ENCODE results near the gene THSD7A. TPM values are rescaled to one million over a fixed set of nuclear protein-coding genes. Genes with fewer than 3 reads are reported as not detected.

The THSD7A gene
- total and polyA plus RNA-seq, 9 of the 15 experiments (the other 6 are each of a cell fraction or from before 2014, with no cell fraction given), result 0.01 to 0.02 TPM; not detected in 7

- POLR2A ChIA-PET, result no interaction called here
- DNase-seq (ENCODE audit: extremely low read depth in 1 of 4, low spot score in 3 of 4) (no peak), FAIRE-seq (no peak), ATAC-seq (no peak)
- no peaks in the 10 kb centered on the region for H3K4me1 ChIP-seq (replicated peaks in 1 of 2; ENCODE audit: control insufficient read depth in 2 of 2, insufficient read depth in 2 of 2, low read length in 2 of 2)
- H4K20me1 ChIP-seq (replicated peaks; ENCODE audit: control insufficient read depth, insufficient read depth, low read length), result no peaks in the 10 kb centered on the region
- H3K36me3 ChIP-seq (ENCODE audit: control insufficient read depth, insufficient read depth, low read length), result no peaks in the 10 kb centered on the region
- H3K79me2 ChIP-seq (ENCODE audit: control insufficient read depth, insufficient read depth, low read length), result no peaks in the 10 kb centered on the region
- H3K27me3 ChIP-seq (ENCODE audit: control insufficient read depth in 2 of 2, insufficient read depth in 2 of 2, low read length in 2 of 2), result no peaks in the 10 kb centered on the region
- H3K9ac ChIP-seq (ENCODE audit: insufficient read depth in 1 of 2, low read depth in 2 of 2, low read length in 2 of 2), result no peak overlapping the region
- CTCF ChIA-PET (ENCODE audit: low intra/inter-chr PET ratio), result no interaction called here
- H3K27ac ChIP-seq (ENCODE audit: extremely low read depth, low read depth, low read length), result no peak overlapping the region
- no TSS peak for BruUV-seq (replicated peaks)
- in situ Hi-C loops (cut with MboI), result loop anchor here (25.0 kb wide), 1 partner anchor 1084 kb away; no protein-coding TSS in a partner anchor
- H2AFZ ChIP-seq (ENCODE audit: low read depth, low read length), result no peak overlapping the region
- 0% methylated on average over 1 of the region's 1 CpG for WGBS (ENCODE audit: insufficient coverage, low coverage, missing lambda C conversion rate)
- intact Hi-C loops (cut with micrococcal nuclease), result no loop called here
- H3K4me2 ChIP-seq (ENCODE audit: insufficient read depth, low read length), result no peak overlapping the region
- no peak overlapping the region for H3K4me3 ChIP-seq
- no peaks in the 10 kb centered on the region for H3K9me3 ChIP-seq (replicated peaks; ENCODE audit: control insufficient read depth, insufficient read depth, low read depth, low read length)
- no peaks in the 10 kb centered on the region for H3K9me1 ChIP-seq (ENCODE audit: control insufficient read depth, insufficient read depth, low read length)
- TF ChIP-seq PATZ1 (CRISPR knock-in tag; IDR thresholded peaks at IDR 0.05; ENCODE audit: borderline replicate concordance) (no peak), POLR2AphosphoS5 (IDR thresholded peaks at IDR 0.05; ENCODE audit: control insufficient read depth, insufficient read depth, low read depth, low read length) (no peak), USF1 (CRISPR knock-in tag; IDR thresholded peaks at IDR 0.05) (no peak), MXI1 (IDR thresholded peaks at IDR 0.05; ENCODE audit: low read depth, low read length) (no peak), GATA2 (CRISPR knock-in tag; IDR thresholded peaks at IDR 0.05) (no peak)
- TF ChIP-seq, protein P1, sequence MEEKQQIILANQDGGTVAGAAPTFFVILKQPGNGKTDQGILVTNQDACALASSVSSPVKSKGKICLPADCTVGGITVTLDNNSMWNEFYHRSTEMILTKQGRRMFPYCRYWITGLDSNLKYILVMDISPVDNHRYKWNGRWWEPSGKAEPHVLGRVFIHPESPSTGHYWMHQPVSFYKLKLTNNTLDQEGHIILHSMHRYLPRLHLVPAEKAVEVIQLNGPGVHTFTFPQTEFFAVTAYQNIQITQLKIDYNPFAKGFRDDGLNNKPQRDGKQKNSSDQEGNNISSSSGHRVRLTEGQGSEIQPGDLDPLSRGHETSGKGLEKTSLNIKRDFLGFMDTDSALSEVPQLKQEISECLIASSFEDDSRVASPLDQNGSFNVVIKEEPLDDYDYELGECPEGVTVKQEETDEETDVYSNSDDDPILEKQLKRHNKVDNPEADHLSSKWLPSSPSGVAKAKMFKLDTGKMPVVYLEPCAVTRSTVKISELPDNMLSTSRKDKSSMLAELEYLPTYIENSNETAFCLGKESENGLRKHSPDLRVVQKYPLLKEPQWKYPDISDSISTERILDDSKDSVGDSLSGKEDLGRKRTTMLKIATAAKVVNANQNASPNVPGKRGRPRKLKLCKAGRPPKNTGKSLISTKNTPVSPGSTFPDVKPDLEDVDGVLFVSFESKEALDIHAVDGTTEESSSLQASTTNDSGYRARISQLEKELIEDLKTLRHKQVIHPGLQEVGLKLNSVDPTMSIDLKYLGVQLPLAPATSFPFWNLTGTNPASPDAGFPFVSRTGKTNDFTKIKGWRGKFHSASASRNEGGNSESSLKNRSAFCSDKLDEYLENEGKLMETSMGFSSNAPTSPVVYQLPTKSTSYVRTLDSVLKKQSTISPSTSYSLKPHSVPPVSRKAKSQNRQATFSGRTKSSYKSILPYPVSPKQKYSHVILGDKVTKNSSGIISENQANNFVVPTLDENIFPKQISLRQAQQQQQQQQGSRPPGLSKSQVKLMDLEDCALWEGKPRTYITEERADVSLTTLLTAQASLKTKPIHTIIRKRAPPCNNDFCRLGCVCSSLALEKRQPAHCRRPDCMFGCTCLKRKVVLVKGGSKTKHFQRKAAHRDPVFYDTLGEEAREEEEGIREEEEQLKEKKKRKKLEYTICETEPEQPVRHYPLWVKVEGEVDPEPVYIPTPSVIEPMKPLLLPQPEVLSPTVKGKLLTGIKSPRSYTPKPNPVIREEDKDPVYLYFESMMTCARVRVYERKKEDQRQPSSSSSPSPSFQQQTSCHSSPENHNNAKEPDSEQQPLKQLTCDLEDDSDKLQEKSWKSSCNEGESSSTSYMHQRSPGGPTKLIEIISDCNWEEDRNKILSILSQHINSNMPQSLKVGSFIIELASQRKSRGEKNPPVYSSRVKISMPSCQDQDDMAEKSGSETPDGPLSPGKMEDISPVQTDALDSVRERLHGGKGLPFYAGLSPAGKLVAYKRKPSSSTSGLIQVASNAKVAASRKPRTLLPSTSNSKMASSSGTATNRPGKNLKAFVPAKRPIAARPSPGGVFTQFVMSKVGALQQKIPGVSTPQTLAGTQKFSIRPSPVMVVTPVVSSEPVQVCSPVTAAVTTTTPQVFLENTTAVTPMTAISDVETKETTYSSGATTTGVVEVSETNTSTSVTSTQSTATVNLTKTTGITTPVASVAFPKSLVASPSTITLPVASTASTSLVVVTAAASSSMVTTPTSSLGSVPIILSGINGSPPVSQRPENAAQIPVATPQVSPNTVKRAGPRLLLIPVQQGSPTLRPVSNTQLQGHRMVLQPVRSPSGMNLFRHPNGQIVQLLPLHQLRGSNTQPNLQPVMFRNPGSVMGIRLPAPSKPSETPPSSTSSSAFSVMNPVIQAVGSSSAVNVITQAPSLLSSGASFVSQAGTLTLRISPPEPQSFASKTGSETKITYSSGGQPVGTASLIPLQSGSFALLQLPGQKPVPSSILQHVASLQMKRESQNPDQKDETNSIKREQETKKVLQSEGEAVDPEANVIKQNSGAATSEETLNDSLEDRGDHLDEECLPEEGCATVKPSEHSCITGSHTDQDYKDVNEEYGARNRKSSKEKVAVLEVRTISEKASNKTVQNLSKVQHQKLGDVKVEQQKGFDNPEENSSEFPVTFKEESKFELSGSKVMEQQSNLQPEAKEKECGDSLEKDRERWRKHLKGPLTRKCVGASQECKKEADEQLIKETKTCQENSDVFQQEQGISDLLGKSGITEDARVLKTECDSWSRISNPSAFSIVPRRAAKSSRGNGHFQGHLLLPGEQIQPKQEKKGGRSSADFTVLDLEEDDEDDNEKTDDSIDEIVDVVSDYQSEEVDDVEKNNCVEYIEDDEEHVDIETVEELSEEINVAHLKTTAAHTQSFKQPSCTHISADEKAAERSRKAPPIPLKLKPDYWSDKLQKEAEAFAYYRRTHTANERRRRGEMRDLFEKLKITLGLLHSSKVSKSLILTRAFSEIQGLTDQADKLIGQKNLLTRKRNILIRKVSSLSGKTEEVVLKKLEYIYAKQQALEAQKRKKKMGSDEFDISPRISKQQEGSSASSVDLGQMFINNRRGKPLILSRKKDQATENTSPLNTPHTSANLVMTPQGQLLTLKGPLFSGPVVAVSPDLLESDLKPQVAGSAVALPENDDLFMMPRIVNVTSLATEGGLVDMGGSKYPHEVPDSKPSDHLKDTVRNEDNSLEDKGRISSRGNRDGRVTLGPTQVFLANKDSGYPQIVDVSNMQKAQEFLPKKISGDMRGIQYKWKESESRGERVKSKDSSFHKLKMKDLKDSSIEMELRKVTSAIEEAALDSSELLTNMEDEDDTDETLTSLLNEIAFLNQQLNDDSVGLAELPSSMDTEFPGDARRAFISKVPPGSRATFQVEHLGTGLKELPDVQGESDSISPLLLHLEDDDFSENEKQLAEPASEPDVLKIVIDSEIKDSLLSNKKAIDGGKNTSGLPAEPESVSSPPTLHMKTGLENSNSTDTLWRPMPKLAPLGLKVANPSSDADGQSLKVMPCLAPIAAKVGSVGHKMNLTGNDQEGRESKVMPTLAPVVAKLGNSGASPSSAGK (IDR thresholded peaks at IDR 0.05), result no peak
- TF ChIP-seq, protein P2, sequence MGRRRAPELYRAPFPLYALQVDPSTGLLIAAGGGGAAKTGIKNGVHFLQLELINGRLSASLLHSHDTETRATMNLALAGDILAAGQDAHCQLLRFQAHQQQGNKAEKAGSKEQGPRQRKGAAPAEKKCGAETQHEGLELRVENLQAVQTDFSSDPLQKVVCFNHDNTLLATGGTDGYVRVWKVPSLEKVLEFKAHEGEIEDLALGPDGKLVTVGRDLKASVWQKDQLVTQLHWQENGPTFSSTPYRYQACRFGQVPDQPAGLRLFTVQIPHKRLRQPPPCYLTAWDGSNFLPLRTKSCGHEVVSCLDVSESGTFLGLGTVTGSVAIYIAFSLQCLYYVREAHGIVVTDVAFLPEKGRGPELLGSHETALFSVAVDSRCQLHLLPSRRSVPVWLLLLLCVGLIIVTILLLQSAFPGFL (CRISPR knock-in tag; IDR thresholded peaks at IDR 0.05), result no peak
These were observed 428.2 kb downstream of the THSD7A start for GRCh38 chr7:11403781-11404180.
